GM11168 (cell line): ENCODE results near the gene FOXC1.

Experiments
- in situ Hi-C: fragments of 300-500 bp; cut with MboI; formaldehyde crosslinking; loops from one replicate; pipeline ENCODE4 v1.12.0; 2022; ENCODE audit warnings: low sequenced_read_pairs; ENCODE audit not compliant: unreplicated experiment

FOXC1 gene

DNA sequence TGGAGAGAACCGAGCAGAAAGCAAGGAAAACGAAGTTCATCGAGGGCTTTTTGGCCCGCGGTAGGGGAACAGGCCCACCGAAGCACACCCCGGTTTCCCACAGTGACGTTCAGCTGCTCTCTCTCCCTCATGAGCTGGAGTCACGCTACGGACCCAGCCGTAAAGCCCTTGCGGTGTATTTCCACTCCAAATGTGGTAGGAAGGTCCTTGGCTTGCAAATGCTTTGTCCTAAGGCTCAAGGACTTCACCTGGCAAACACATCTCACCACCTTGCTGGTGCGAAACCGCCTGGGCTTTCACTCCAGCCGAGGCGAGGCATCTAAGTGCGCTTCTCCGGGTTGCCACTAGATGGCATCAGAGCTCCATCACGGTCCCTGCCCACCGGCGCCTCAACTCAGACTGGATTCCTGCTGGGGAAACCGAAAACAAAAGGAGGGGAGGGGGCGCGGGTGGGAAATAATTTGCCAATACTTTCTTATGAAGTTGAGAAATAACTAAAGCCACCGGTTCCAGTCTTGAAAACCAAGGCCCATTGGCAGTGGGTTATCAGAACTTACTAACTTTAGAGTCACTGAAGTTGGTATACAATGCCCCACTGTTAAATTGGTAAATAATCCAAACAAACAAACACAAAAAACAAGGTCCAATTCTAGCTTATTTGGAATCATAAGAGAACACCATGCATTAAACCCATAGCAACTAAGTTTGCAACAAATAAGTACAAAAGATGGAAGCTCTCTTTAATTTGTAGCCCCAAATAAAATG lies 13.4 kb upstream of the FOXC1 start:
- in situ Hi-C loops = loop anchor here (10.0 to 25.0 kb wide), 2 partner anchors 766 to 1039 kb away; no protein-coding TSS in a partner anchor

DNA sequence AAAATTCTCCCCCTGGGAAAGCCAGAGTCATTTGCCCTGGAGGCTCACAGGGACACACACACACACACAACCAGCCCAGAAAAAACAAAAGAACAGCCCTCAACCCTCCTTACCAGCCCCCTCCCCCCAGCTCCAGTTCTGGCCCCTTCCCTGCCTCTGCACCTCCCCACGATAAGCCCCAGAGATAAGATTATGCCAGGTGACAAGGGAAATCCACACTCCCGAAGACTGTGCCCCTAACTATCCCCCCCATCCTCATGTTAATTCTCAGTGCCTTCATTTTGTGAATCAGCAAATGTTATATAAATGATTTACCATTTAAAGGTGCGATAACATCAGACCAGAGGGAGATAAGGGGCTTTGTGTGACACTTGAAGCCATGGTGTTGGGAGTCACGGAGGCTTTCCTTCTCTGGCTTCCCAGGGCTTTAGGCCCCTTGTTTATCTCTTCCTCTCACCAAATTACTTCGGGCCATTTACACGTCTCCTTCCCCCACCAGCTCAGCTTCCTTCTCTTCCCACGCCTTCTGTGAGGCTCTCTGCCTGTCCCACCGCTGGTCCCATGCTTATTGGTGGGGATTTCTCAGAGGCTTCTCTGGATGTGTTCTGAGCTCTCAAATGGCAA lies 12.5 kb upstream of the FOXC1 start:
- in situ Hi-C loops = loop anchor here (10.0 to 25.0 kb wide), 2 partner anchors 765 to 1038 kb away; no protein-coding TSS in a partner anchor

DNA sequence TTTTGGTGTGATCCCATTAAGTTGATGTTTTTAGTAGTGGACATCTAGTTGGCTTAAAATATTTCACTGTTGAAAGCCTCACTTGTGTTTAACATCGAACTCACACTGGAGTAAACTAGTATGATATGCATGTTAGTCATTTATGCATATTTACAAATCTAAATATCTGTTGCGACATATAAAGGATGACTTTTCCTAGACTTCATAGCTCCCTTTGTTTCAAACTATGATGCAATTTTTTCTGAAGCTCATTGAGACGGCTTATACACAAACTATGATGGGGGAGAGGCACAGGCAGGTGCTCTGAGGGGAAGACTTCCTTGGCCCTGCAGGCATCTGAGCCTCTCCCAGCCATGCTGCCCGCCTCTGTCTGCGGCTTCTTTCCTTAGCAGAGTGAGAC lies 11.8 kb upstream of the FOXC1 start:
- in situ Hi-C loops = loop anchor here (10.0 to 25.0 kb wide), 2 partner anchors 764 to 1037 kb away; no protein-coding TSS in a partner anchor

DNA sequence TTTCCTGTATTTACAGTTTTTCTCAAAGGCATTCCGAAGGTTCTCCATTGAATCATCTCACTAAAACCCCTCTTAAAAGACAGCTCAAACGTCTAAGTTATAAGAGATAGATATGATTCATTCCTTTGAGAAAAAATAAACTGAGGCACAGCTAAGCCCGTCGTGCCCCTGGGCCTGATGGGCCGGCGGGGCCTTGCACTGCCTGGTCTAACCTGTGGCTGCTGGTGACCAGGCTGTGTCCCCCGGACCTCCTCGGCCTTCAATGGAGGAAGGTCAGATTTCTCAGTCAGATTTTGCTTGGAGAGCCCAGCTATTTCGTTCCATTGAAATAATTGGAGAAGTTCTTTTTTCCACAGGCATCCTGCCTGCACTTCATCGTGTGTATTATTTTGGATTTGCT lies 11.3 kb upstream of the FOXC1 start:
- in situ Hi-C loops = loop anchor here (10.0 to 25.0 kb wide), 2 partner anchors 764 to 1036 kb away; no protein-coding TSS in a partner anchor

DNA sequence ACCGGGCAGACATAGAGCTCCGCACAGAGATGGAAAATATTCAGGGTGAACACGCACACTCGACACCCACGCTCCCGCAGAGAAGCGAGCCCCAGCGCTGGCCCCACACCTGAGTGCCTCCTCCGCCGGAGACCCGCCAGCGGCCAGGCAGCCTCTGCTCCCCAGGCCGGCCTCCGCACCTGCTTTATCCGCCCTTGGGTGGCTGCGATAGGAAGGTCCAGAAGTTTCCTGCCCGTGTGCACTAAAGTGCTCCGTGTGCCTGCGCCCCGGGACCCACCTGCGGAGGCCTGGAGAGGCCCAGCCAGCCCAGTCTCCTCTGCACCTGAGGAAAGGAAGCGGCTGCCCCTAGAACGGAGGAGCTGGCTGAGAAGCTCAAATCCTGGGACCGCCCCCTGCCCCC lies 10.8 kb upstream of the FOXC1 start:
- in situ Hi-C loops = loop anchor here (10.0 to 25.0 kb wide), 2 partner anchors 763 to 1036 kb away; no protein-coding TSS in a partner anchor

DNA sequence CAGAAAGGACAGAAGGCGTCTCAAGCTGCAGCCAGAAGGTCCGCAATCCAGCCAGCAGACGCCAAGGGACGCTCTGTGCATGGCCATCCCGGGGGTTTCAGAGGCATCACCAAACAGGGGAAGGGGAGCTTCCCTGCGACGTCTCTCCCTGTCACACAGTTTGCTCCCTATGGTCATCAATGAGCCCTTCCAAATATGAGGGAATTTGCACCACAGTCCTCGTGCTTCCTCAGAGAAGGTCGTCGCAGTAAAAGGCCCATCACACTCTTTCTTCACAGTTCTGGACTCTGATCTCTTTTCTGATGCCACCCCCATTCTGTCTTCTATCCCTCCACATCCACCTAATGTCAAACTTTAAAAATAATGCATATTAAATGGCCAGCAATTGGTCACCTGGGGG lies 10.2 kb upstream of the FOXC1 start:
- in situ Hi-C loops = loop anchor here (10.0 to 25.0 kb wide), 2 partner anchors 763 to 1035 kb away; no protein-coding TSS in a partner anchor

DNA sequence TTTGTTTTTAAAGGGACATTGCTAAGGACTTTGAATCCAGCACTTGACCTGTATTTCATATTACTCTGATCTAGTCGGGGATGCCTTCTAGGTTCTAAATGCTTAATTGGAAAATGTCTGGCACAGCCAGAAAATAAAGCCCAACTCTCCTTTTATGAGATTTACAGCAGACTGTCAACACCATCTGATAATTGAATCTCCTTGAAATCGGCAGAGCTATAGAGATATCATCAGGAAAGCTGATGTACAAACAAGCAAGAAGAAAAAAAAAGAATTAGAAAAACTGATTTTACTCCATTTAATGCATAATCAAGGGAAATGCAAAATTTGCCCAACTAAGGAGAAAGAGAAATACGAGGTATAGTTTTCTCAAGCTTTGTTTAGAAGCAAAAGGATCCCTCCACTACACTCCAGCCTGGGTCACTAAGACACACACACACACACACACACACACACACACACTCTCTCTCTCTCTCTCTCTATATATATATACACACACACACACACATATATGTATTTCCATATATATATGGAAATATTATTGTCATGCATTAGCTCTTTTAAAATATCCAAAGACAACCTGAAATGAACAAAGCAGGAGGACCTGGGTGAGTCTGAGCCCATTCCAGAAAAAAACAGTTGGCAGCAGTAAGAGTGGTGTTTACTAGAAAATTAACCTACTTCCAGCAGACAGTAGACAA lies 9.5 kb upstream of the FOXC1 start:
- in situ Hi-C loops = loop anchor here (25.0 kb wide), 1 partner anchor 512 kb away; no protein-coding TSS in a partner anchor

DNA sequence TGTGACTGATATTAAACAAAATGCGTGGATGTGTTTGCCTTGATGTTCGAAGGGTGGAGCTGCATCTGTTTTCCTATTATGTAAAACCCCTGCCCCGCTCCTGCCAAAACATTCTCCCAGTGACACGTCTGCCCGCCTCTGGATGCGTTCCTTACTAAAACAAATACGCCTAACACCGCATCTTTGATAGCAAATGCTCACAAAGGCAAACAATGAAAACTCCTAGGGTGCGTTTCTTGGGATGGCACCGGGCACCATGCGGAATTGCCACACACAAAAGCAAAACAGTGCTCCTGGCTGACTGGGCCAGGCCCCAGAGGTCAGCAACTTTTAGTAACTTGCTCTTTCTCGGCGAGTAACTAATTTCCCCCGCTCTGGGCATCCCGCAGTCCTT lies 9.0 kb upstream of the FOXC1 start:
- in situ Hi-C loops = loop anchor here (25.0 kb wide), 1 partner anchor 512 kb away; no protein-coding TSS in a partner anchor

DNA sequence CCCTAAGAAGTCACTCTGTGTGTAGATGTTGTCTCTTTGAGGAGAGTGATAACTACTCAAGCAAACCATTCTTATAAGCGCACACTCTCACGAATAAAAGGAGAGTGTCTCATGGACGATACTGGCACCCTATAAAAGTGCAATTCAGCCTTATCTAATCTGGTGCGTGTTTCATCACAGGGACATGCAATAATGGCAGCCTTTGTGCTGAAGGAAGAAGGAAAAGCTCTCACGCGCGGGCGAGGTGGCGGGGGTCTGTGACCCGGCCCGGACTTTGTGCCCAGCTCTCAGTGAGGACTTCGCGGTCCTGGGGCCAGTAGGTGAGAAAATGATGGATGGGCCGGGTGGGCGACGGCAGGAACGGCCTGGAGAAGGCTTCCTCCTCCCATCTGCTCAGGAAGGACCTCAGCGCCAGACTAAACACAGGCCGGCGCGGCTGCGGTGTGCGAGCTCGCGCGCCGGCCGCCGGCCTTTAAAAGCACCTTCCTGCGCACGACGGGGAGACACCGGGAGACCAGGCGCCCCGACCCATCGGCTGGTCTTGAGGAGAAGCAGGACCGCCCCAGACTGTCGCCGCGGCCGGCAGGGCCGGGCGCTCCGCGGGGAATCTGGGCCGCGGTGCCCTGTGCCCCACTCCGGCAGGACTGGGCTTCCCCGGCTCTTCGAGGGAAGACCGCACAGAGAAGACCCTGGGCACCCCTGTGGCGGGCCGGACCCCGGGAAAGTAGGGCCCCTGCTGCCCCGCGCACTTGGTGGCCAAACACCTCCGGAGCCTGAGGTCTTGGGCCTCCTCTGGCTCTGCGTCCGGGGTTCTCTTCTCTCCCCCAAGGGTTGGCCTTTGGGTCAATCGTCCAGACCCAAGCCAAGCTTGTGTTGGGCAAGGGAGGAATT lies 8.3 kb upstream of the FOXC1 start:
- in situ Hi-C loops = loop anchor here (25.0 kb wide), 1 partner anchor 511 kb away; no protein-coding TSS in a partner anchor

DNA sequence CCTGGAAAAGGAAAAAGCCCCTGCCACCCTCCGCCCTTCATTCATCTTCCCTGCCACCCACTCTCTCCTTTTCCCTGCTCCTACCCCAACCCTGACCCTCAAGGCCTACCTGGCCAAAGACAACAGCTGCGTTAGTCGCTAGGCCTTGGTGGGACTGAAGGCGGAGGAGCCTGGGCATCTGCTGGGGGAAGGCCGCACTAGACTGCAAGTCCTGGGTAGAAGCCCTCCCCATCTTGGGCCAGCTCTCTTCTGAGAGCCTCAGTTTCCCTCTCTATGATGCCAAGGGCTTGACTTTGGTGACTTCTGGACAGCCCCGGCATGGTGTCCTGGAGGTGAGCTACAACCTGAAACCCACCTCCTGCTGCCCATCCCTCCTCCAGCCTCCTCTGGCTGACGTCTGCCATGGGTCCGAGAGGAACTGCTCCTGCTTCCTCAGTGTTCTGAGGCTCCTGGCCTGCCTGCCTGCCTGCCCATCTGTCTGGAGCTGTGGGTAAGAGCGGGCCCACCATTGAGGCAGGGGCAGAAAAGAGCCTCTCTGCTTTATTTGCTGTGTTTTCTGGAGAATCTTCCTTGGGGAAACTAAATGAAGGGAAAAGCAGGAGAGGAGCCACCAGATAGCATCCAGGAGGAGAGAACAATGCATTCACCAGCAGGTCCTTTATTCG lies 7.5 kb upstream of the FOXC1 start:
- in situ Hi-C loops = loop anchor here (25.0 kb wide), 1 partner anchor 510 kb away; no protein-coding TSS in a partner anchor

DNA sequence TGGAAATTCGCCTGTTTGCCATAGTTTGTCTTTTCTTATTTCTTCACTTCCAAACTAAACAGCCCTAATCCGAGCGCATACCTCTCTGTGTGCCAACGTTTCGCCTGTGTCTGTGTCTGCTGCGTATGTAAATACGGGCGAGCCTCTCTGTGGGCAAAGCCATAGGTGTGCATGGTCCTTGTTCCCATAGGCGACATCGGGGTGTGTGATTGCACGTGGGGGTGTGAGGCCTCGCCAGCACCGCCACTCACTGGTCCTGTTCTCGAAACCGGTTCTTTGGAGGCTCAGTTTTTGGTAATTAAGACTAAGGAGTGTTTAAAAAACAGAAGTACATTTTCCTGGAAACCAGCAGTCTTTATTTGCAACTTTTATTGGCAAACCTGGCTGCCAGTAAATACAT lies 6.0 kb upstream of the FOXC1 start:
- in situ Hi-C loops = loop anchor here (25.0 kb wide), 1 partner anchor 509 kb away; no protein-coding TSS in a partner anchor

DNA sequence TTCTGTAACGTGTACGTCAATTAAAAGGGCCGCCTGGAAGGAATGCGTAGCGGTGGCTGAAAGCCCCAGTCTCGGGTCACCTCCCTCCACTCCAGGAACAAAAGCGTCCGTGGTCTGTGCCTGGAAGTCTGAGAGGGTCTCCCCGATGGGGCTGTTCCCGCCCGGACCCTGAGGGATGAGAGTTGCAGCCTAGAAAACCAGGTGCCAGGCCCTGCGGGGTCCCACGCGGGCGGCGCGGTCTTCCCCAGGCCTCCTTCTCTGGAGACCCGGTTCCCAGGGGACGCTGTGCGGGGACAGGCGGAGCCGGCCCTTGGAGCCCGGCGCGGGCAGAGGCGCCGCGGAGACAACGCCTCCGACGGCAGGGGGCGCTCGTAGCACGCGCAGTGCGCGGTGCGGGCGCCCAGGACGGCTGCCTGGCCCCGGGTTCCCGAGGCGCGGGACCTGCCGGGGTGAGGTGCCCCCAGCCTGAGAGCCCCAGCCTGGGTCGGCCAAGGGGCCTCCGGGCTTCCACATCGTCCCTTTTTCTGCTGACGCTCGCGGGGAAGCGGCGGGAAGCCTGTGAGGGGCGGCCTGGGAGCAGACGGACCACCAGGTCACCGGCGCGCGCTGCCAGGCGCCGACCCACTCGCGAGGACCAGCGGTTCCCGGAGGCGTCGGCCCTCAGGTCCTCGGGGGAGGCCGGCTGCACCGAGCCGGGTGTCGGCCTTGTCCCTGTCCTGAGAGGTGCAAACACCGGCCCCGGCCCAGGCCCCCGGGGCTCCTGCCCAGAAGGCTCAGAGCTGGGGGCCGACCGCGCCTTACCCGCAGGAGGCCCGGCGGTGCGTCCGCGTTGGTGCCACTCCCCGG lies 5.3 kb upstream of the FOXC1 start:
- in situ Hi-C loops = loop anchor here (25.0 kb wide), 1 partner anchor 508 kb away; no protein-coding TSS in a partner anchor

DNA sequence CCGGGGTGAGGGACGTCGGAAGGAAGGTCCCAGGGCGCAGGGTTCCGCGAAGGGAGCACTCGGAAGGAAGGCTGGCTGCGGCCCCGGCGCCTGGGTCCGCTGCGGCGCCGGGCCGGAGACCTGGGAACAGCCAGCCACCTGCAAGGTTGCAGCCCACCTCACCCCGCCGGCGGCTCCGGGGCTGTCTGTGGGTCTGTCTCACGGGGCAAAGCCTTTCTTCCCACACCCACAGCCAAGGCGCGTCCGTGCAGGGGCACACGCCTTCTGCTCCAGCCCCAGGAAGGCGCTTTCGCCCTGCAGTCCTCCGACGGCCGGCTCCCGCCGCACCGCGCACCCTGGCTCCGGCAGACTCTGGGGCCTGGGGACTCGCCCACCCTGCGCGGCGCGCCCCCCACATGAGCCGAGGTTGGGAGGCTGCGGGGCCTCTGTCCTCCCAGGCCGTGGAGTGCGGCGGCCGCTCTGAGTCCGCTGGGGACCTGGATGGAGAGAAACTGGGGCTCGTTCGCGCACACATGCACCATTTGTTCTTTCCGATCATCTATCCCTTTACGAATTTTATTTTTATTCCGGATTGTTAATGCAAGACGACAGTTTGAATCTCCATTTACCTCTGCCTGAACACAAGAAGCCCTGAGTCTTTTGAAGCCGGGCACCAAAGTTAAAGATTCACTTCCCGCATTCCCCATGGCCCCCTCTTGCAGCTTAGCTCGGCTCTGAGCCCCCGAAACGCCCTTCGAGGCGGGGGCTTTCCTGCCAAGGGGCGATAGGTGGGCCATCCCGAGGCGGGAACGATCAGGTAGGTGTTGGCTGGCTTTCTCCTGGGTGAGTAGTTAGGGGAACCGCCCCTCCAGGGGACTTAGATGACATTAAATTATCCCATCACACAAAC lies 4.5 kb upstream of the FOXC1 start:
- in situ Hi-C loops = loop anchor here (25.0 kb wide), 1 partner anchor 507 kb away; no protein-coding TSS in a partner anchor

DNA sequence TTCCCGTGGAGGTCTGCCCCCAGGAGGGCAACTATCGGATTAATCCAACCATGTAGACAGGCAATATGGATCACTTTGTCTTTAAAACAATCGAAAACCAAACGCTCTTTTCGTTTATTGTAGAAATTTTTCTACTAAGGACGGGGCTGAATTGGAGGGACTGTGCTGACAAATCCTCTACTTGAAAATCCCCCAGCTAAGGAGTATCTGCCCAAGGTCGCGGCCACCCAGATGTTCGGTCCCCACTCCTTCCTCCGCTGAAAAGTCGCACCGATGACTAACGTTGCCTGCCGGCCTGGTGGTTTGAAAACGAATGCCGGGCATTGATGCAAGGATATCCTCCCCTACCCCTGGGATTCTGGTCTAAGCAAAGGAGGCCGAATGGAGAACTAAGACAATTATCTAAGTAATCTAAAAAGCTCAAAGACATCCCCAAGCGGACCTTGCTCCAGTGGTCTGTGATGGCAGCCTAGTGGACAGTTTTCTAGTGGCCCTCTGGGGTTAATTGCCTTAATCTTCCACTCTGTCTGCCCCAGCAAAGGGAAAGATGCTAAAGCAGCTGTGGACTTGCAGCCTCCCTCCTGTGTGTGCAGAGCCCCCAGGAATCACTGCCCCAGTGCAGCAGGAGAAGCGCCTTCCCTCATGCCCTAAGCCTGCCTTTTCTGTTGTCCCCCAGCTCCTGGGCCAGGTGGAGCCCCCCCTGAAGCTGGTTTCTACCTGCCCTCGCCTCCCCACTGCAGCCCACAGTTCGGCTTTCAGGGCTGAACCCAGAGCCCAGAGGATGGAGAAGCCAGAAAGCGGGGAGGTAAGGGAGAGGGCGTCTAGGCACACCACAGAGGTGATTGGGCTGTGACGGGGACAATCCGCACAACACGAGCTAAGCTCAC lies 3.6 kb upstream of the FOXC1 start:
- in situ Hi-C loops = loop anchor here (25.0 kb wide), 1 partner anchor 506 kb away; no protein-coding TSS in a partner anchor

DNA sequence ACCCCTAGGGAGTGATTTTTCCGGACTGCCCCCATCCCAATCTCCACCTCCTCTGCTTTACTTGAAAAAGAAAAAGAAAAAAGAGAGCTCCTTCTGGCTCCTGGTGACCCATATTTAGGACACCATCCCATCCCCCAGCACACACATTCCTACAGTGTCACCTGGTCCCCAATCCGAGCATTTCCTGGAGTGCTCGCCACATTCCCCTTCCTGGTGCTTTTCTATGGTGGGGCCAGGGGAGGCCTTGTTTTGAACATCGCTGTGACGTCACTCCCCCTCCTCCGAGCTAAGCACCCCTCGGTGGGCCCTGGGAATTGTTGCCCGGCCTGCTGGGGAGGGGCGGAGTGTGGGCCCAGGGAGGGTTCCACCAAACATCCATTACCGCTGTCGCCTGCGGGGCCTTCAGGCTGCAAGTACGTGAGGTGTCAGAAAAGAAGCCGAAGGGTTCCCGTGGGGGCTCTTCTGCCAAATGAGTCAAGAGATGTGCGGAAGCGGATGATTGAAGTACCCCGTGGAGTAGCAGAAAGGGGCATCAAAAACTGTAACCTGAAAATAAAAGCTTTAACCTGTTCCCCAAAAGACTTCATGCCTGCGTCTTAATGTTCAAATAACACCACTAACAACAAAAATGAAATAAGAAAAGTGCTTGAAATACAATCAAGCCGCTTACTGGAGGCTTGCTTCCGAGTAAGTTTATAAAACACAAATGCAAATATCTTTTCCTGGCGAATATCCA lies 2.8 kb upstream of the FOXC1 start:
- in situ Hi-C loops = loop anchor here (25.0 kb wide), 1 partner anchor 505 kb away; no protein-coding TSS in a partner anchor
